ENCODE data around the gene TKFC. TPM values are rescaled to one million over a fixed set of nuclear protein-coding genes. Genes with fewer than 3 reads are reported as not detected.

Gene TKFC
- polyA plus RNA-seq, 1 of the 3 experiments (the other 2 are of a cell fraction) = 72.0 TPM

DNA sequence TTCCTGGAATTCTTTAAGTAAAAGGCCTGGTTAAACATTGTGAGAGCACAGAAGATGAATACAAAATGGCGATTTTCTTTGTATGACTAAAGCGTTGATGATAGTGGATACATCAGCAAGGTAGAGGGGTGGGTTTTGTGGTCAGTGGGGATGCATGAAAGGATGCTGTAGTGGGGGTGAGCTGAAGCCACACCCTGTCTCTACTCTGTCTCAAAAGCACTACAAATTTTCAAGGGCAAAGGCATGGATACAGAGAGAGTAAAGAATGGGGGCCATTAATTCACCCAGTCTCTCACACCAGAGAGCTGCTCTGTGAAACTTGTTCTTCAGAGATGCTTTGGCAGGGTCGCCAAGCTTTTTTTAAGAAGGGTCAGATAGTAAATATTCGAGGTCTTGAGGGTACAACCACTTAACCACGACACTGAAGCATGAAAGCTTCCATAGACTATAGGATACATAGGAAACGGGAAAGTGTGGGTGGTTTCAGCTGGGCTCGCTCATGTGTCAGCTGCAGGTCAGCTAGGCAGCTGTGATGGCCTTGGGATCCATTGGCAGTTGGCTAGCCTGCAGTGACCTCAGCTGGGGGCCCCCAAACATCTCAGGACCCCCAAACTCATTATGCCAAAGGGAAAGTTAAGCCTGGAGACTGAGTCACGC lies 37.4 kb downstream of the TKFC start:
- H3K9me3 ChIP-seq = peaks cover 9% of the 10 kb centered on the region; the same call in 1 of the 2 replicates
- H2AFZ ChIP-seq (ENCODE audit: low read depth) = no peak overlapping the region
- no peak overlapping the region for H3K27ac ChIP-seq (ENCODE audit: low read depth in 2 of 2, low read length in 1 of 2)
- H3K9me2 ChIP-seq = no peaks in the 10 kb centered on the region
- no peaks in the 10 kb centered on the region for H4K20me1 ChIP-seq (ENCODE audit: insufficient read depth)
- H3K4me2 ChIP-seq = no peak overlapping the region
- POLR2A ChIA-PET = interaction anchor here (0.7 to 1.1 kb wide), 3 partner anchors 8 to 25 kb away, joined by 3 read pairs; partner anchors contain the start of gene TMEM138
- DNase-seq = no peak
- peaks cover 49 to 80% of the 10 kb centered on the region in 2 experiments for H3K36me3 ChIP-seq (replicated peaks in 1 of 2; ENCODE audit: control insufficient read depth in 1 of 2, insufficient read depth in 2 of 2, low read length in 1 of 2)
- CTCF ChIA-PET = interaction anchor here (0.9 to 12.1 kb wide), 3 partner anchors 15 to 34 kb away, joined by 3 to 101 read pairs (median 10); partner anchors contain the start of gene TMEM216
- H3K9ac ChIP-seq = no peak overlapping the region
- H3K27me3 ChIP-seq (ENCODE audit: insufficient read depth) = no peaks in the 10 kb centered on the region
- no peak for TF ChIP-seq USF2 (IDR thresholded peaks at IDR 0.05; ENCODE audit: borderline replicate concordance, low read depth, low read length)
- no peak overlapping the region for H3K4me3 ChIP-seq (ENCODE audit: low read depth in 2 of 2, low read length in 1 of 2)
- 96% methylated on average over 7 of the region's 8 CpGs for WGBS (ENCODE audit: low lambda C conversion rate)
- H3K79me2 ChIP-seq (ENCODE audit: insufficient read depth) = no peaks in the 10 kb centered on the region; the same call in 1 of the 2 replicates
- H3K4me1 ChIP-seq (ENCODE audit: control insufficient read depth in 1 of 2, insufficient read depth in 2 of 2, low read depth in 1 of 2, low read length in 1 of 2) = peaks cover 0 to 3% of the 10 kb centered on the region in 2 experiments; a peak in 1 of 4 replicates
- H3F3A ChIP-seq (replicated peaks; ENCODE audit: insufficient read depth) = peaks cover 16% of the 10 kb centered on the region

DNA sequence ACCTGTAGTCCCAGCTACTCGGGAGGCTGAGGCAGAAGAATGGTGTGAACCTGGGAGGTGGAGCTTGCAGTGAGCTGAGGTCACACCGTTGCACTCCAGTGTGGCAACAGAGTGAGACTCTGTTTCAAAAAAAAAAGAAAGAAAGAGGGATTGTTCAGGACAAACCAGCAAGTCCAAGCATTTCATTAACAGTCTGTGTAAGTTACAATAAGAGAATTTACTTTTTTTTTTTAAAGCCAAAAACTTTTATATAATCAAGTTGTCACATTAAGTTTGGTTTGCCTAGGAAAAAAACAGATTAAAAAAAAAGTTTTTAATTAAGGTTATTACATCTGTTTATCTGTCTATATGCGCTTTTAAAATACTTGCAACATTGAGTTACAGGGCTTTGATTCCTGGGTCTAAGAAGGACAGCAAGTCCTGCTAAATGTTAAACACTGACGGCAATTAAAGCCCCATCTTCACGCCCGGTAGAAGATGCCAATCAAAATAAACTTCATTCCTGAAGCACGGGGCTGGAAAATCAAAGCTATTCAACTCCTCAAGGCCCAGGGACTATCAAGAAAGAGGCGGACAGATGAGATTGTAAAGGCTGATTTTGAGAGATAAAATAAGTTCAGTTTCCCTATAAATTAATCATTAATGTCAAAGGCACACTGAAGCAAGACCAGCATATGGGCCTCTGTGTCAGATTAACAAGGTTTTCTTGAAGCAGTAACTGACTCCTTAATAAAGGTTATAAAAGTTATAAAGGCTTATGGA lies 39.8 kb downstream of the TKFC start:
- no peaks in the 10 kb centered on the region for H3K27me3 ChIP-seq (ENCODE audit: insufficient read depth)
- peaks cover 28 to 69% of the 10 kb centered on the region in 2 experiments for H3K36me3 ChIP-seq (replicated peaks in 1 of 2; ENCODE audit: control insufficient read depth in 1 of 2, insufficient read depth in 2 of 2, low read length in 1 of 2)
- 95% methylated on average over 8 of the region's 8 CpGs for WGBS (ENCODE audit: low lambda C conversion rate)
- H3K9me3 ChIP-seq = peaks cover 9% of the 10 kb centered on the region; the same call in 1 of the 2 replicates
- H3F3A ChIP-seq (replicated peaks; ENCODE audit: insufficient read depth) = peaks cover 9% of the 10 kb centered on the region
- H3K79me2 ChIP-seq (ENCODE audit: insufficient read depth) = no peaks in the 10 kb centered on the region; the same call in 1 of the 2 replicates
- H2AFZ ChIP-seq (ENCODE audit: low read depth) = no peak overlapping the region
- ChIA-PET CTCF (interaction anchor here (1.0 to 1.1 kb wide), 2 partner anchors 9 to 37 kb away, joined by 3 to 4 read pairs; no protein-coding TSS in a partner anchor), POLR2A (interaction anchor here (0.8 to 2.5 kb wide), 2 partner anchors 10 to 11 kb away, joined by 4 to 19 read pairs; partner anchors contain the start of genes CYB561A3 and TMEM138)
- no peaks in the 10 kb centered on the region for H3K9me2 ChIP-seq
- no peak for DNase-seq
- no peak overlapping the region for H3K4me2 ChIP-seq
- no peak overlapping the region for H3K9ac ChIP-seq
- no peaks in the 10 kb centered on the region for H4K20me1 ChIP-seq (ENCODE audit: insufficient read depth)
- H3K4me3 ChIP-seq (ENCODE audit: low read depth in 2 of 2, low read length in 1 of 2) = no peak overlapping the region; a peak in 1 of 4 replicates
- H3K27ac ChIP-seq (ENCODE audit: low read depth in 2 of 2, low read length in 1 of 2) = no peak overlapping the region
- no peaks in the 10 kb centered on the region for H3K4me1 ChIP-seq (ENCODE audit: control insufficient read depth in 1 of 2, insufficient read depth in 2 of 2, low read depth in 1 of 2, low read length in 1 of 2)
- TF ChIP-seq RCOR1 (IDR thresholded peaks at IDR 0.05; ENCODE audit: low read length) (no peak), POLR2AphosphoS5 (IDR thresholded peaks at IDR 0.05; ENCODE audit: low read depth, low read length) (no peak)

GRCh38 chr11:61375761-61376108 lies 42.7 kb downstream of the TKFC start:
- POLR2A ChIA-PET = no interaction called here
- TF ChIP-seq USF1 (IDR thresholded peaks at IDR 0.05; ENCODE audit: borderline replicate concordance, low read depth) = no peak
- TF ChIP-seq, protein P1, sequence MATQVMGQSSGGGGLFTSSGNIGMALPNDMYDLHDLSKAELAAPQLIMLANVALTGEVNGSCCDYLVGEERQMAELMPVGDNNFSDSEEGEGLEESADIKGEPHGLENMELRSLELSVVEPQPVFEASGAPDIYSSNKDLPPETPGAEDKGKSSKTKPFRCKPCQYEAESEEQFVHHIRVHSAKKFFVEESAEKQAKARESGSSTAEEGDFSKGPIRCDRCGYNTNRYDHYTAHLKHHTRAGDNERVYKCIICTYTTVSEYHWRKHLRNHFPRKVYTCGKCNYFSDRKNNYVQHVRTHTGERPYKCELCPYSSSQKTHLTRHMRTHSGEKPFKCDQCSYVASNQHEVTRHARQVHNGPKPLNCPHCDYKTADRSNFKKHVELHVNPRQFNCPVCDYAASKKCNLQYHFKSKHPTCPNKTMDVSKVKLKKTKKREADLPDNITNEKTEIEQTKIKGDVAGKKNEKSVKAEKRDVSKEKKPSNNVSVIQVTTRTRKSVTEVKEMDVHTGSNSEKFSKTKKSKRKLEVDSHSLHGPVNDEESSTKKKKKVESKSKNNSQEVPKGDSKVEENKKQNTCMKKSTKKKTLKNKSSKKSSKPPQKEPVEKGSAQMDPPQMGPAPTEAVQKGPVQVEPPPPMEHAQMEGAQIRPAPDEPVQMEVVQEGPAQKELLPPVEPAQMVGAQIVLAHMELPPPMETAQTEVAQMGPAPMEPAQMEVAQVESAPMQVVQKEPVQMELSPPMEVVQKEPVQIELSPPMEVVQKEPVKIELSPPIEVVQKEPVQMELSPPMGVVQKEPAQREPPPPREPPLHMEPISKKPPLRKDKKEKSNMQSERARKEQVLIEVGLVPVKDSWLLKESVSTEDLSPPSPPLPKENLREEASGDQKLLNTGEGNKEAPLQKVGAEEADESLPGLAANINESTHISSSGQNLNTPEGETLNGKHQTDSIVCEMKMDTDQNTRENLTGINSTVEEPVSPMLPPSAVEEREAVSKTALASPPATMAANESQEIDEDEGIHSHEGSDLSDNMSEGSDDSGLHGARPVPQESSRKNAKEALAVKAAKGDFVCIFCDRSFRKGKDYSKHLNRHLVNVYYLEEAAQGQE (IDR thresholded peaks at IDR 0.05; ENCODE audit: low read depth, low read length) = 0 out of 2 replicates have a peak, but pooled peaks have one; percentile 16

More at GRCh38 chr11:61375761-61376108, 42.7 kb downstream of the TKFC start:
- CTCF ChIA-PET = interaction anchor here (1.9 to 3.7 kb wide), 2 partner anchors 10 to 39 kb away, joined by 8 to 27 read pairs; no protein-coding TSS in a partner anchor
- Histone ChIP-seq H3F3A (replicated peaks; ENCODE audit: insufficient read depth) (peaks cover 9% of the 10 kb centered on the region), H4K20me1 (ENCODE audit: insufficient read depth) (no peaks in the 10 kb centered on the region), H3K27me3 (ENCODE audit: insufficient read depth) (no peaks in the 10 kb centered on the region), H3K9me3 (peaks cover 9% of the 10 kb centered on the region; the same call in 1 of the 2 replicates), H2AFZ (ENCODE audit: low read depth) (no peak overlapping the region), H3K4me2 (no peak overlapping the region), H3K9ac (no peak overlapping the region), H3K27ac (ENCODE audit: low read depth in 2 of 2, low read length in 1 of 2) (no peak overlapping the region), H3K36me3 (replicated peaks in 1 of 2; ENCODE audit: control insufficient read depth in 1 of 2, insufficient read depth in 2 of 2, low read length in 1 of 2) (peaks cover 3 to 44% of the 10 kb centered on the region in 2 experiments), H3K4me3 (ENCODE audit: low read depth in 2 of 2, low read length in 1 of 2) (no peak overlapping the region), H3K4me1 (ENCODE audit: control insufficient read depth in 1 of 2, insufficient read depth in 2 of 2, low read depth in 1 of 2, low read length in 1 of 2) (peaks cover 0 to 7% of the 10 kb centered on the region in 2 experiments; a peak in 1 of 4 replicates), H3K79me2 (ENCODE audit: insufficient read depth) (no peaks in the 10 kb centered on the region), H3K9me2 (no peaks in the 10 kb centered on the region)
- DNase-seq = no peak
- 97% methylated on average over 6 of the region's 6 CpGs for WGBS (ENCODE audit: low lambda C conversion rate)
